D721Med (cell line): ENCODE data around the gene MAPRE2.

Experiments used
- DNase-seq: peaks from one replicate; pipeline ENCODE4 v3.0.0; 2011; ENCODE audit warnings: low spot score; ENCODE audit not compliant: insufficient read length
- FAIRE-seq: peaks from 2 replicates; lab custom pipeline; 2011; peaks lifted over from hg19 to GRCh38; lab: Jason Lieb, UNC
- TF ChIP-seq, protein P1 (sequence below): IDR thresholded peaks from 2 replicates; pipeline ENCODE4 v1.5.1; 2012; ENCODE audit warnings: mild to moderate bottlenecking, control low read depth; ENCODE audit not compliant: insufficient read depth; ENCODE audit errors: missing control alignments

Gene MAPRE2

DNA sequence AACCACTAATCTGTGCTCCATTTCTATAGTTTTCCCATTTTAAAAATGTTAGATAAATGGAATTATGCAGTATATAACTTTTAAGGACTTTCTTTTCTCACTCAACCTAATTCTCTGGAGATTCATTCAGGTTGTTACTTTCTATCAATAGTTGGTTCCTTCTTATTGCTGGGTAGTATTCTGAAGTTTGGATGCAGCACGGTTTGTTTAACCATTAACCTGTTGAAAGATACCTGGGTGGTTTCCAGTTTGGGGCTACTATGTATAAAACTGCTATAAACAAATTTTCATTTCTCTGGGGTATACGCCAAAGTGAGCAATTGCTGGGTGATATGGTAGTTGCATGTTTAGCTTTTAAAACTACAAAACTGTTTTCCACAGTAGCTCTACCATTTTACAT lies 39.1 kb upstream of the MAPRE2 start:
- FAIRE-seq (no peak), DNase-seq (no peak)
- TF ChIP-seq, protein P1, sequence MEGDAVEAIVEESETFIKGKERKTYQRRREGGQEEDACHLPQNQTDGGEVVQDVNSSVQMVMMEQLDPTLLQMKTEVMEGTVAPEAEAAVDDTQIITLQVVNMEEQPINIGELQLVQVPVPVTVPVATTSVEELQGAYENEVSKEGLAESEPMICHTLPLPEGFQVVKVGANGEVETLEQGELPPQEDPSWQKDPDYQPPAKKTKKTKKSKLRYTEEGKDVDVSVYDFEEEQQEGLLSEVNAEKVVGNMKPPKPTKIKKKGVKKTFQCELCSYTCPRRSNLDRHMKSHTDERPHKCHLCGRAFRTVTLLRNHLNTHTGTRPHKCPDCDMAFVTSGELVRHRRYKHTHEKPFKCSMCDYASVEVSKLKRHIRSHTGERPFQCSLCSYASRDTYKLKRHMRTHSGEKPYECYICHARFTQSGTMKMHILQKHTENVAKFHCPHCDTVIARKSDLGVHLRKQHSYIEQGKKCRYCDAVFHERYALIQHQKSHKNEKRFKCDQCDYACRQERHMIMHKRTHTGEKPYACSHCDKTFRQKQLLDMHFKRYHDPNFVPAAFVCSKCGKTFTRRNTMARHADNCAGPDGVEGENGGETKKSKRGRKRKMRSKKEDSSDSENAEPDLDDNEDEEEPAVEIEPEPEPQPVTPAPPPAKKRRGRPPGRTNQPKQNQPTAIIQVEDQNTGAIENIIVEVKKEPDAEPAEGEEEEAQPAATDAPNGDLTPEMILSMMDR = no peak

DNA sequence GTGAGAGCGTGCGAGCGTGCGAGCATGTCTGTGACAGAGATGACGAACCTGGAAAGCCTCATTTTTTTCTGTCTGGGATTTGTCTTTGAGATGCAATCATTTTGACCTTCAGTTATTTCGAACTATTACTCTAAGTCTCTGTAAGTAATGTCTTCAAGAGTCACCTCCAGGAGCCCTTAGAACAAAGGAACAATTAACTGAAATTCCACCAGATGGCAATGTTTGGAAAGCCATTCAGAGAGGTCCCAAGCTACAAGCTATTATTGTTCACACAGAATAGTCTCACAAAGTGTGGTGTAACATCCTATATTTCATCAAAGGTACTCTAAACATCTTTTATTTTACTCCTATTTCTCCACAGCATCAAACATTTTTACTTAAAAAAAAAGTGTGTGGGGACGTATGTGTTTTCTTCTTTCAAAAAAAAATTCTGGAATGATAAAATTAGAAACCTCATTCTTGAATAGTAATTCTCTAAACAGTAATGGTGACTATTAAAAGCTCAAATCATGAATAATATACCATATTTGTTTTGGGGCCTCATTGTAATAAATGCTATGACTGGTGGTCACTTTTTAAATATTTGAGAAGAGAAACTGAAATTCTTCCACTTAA lies 35.1 kb upstream of the MAPRE2 start:
- DNase-seq (peak; percentile 51), FAIRE-seq (peak; percentile 97)
- TF ChIP-seq, protein P1 = peak; percentile 70

DNA sequence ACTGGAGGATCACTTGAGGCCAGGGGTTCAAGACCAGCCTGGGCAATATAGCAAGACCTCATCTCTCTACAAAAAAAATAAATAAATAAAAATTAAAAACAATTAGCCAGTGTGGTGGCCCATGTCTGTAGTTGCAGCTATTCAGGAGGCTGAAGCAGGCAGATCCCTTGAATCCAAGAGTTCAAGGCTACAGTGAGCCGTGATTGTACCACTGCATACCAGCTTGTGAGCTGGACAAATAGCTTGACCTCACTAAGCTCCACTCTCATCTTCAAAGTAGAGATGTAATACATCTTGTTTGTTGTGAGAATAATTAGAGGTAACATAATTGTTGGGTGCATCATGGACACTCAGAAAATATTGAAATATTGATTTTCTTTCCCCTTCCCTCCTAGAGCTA lies 31.1 kb upstream of the MAPRE2 start:
- DNase-seq (no peak), FAIRE-seq (no peak)
- TF ChIP-seq, protein P1 = no peak

DNA sequence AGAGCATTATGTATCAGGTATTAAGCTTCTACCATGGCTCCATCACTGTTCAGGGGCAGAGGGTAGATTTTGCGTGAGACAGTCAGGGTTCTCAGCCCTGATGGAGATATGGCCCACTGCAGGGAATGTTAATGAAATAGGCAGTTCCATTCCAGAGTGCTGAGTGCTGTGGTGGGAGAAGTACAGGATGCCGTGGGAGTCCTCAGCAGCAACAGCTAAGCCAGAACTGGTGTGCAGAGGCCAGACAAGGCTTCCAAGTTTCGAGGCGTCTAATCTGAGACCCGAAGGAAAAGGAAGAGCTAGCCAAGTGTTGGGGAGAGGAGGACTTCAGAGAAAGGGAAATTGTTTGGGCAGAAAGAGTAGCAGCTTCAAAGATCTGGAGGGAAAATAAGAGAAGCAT lies 30.2 kb upstream of the MAPRE2 start:
- TF ChIP-seq, protein P1 = no peak
- FAIRE-seq (no peak), DNase-seq (no peak)

DNA sequence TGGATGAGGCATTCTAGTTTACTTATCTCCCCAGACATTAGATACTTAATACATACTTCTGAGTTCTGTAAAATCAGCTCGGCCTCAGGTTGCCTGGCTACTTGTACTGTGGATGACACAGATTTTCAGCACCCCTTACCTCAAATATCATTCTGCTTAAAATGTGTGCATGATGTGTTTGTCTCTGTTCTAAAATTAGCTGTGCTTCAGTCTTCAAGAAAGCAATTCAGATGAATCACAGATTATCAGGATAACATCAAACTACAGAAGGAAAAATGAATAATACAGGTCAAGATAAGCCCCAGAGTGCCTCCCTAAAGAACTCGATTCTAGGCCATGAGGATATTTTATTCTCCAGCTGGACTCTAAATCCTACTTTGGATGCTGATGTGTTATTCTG lies 21.3 kb upstream of the MAPRE2 start:
- FAIRE-seq (peak; percentile 79), DNase-seq (no peak)
- TF ChIP-seq, protein P1 = no peak

DNA sequence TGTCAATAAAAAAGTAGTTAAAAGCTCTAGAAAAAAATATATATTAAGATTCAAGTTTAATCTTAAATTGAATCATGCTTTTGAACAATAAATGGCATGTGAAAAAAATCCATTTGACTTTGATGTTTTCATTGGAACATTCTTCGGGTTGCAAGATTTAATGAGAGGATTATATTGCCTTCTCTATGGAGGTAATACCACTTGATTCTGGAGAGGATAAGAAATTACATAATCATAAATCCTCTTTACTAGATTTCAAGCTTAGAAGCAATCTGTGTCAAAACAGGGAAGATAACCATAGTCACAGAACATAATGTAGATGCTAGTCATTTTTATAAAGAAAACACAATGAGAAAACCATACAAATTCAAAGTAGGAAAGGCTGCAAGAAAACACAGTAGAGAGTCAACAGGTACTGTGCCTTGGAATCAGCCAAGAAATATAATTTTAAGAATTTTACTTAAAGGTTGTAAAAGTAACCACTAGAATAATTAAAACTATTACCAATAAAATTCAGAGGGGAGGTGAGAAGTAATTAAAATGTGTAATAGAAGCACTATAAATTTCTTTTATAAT lies 18.7 kb upstream of the MAPRE2 start:
- FAIRE-seq (peak; percentile 100), DNase-seq (peak; percentile 50)
- TF ChIP-seq, protein P1 = no peak

DNA sequence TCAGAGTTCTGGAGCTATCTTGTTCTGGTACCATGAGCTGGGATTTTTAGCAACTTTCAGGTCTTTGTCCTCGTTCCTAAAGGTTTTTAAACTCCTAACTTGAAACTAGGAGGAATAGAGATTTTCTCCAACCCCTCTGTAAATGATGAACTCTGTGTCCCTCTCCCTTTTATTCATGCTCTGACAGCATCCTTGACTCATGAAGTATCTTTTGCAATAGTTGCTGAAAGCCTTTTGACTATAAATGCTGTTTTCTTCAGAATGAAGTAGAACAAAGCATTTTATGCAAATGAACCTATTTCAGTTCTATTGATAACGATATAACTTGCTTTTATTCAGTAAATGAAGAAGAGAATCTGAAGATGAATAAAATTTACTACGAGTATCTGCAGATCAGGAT lies 17.0 kb upstream of the MAPRE2 start:
- no peak for DNase-seq
- TF ChIP-seq, protein P1 = no peak
- FAIRE-seq = peak; percentile 6
